HG02623 (cell line): Measurements from ENCODE around the gene ATP1B4.
"Not testable (repeated sequence)": the region's sequence is repeated elsewhere in the genome, so short reads cannot be mapped to it uniquely, and the experiment has no call there.

Experiments
- ATAC-seq: cut with Tn5 transposase; IDR thresholded peaks from one replicate; pipeline ENCODE4 v1.9.1; 2021; ENCODE audit warnings: moderate library complexity; ENCODE audit not compliant: unreplicated experiment

The ATP1B4 gene

DNA sequence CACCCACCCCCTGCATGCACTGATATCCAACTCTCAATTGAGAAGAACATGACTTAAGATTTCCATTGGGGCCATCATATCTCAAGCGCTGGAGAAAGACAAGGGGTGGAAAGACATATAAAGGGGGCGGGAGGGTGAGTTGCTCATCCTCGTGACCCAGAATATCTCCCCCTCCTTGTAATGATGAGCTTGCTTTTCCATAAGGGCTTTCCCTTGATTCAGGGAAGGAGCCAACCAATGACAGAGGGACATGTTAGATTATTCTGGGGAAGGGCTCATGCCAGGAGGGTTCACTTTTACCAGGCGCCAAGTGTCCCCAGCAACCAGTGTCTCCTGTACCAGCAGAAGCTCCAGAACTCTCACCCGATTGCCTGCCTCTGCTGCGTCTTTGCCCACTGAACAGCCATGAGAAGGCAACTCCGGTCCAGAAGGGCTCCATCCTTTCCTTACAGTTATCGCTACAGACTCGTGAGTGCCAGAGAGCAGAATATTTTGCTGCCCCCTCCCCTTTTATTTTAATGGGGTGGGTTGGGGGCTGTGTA, at the start of gene ATP1B4:
ATP1B4 (plus strand) TSS at position 326 of the 542 bp plus-strand sequence; CDS start at position 406, 80 bp downstream.
- ATAC-seq = no peak

DNA sequence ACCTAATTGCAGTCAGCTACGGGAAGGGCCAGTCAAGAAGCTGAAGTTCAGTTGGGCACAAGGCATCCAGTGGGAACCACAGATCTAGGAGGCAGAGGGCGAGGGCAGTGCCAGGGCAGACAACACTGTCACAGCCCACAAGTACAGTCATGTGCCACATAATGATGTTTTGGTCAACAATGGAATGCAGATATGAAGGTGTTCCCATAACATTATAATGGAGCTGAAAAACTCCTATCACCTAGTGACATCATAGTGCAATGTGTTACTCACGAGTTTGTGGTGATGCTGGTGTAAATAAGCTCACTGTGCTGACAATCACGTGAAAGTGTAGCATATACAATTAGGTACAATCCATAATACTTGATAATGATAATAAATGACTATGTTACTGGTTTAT, 46.1 kb upstream of the ATP1B4 start:
- ATAC-seq = no peak

- no peak for ATAC-seq
Measured at GRCh38 chrX:120316587-120317283, 45.2 kb upstream of the ATP1B4 start.

DNA sequence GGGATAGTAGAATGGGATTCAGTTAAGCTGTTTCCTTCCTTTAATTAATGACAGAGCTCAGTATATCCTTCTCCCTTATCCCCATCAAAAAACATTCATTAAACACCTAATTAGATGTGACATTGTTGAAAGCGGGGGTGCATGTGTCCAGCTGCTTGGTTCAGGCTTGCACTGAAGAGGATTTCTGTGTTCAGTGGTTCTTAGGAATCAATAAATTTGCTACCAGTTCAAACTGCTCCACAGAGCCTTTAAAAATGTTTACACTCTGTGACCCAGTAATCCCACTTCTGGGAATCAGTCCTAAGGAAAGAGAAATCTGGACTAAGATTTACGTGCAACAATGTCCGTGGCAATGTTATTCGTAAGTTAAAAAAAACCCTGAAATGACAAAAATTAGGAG, 43.5 kb upstream of the ATP1B4 start:
- no peak for ATAC-seq

DNA sequence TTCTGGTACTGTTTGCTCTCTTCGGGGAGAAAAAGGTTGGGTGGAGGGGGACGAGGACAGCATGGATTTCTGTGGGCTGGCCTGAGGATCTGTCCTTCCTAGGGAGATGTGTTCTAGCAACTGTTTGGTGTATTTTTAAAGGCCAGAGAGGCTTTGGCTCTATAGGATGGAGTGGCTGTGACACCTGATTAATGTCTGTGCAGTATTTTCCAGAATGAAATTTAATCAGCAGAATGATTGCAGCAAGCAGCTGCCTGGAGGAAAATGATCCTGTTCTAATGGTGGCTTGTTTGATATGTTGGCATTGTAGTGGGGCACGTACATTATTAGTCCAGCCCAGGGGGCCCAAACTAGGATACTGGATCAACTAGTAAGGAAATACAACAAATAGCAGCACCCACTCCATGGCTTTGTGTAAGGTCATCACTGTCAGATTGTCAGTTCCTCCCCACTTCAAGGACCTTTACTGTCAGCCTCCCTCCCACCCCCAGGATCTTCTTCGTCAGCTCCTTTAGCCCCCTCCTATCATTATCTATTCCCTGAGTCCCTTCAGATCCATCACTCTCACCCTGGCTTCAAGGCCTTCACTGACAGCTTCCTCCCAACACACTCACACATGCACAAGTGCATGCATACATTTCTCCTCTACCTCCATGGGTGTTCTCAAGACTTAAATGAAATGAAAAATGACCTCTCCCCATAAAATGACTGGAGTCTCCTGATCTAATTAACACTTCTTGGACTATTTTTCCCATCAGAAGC, 40.2 kb upstream of the ATP1B4 start:
- ATAC-seq = no peak

DNA sequence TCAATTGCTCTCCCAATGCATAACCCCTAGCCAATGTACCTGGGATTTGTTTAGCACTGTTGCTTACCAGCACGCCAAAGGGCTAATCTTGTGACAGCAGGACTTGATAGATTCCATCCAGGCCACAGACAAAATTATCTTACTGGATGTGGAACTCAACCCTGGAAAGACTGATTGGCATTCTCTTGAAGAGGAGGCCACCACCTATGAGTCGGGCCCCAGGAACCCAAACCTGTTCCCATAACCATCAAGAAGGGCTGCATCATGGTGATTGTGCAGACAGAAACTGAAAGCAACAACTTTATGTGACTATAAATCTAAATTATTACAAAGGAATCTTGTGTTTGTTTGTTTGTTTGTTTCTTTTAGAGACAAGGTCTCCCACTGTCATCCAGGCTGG, 30.8 kb upstream of the ATP1B4 start:
- ATAC-seq = no peak

GRCh38 chrX:120332394-120332793, 29.5 kb upstream of the ATP1B4 start:
- no peak for ATAC-seq

DNA sequence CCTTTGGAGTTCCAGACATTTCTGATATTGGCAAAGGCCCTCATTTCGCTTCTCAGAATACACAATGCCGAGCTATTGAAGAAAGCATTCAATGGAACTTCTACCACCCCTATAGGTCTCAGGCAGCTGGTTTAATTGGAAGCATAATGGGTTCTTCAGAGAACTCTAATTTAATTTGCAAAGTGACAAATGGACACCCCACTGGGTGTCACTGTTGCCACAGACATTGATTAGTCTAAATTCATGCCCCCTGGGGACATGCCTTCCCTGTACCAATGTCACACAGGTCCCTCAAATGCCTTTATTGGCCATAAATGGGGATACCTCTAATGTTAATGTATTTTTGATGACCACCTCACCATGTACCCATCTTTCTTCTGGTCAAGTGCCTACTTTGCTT, 27.7 kb upstream of the ATP1B4 start:
- ATAC-seq = no peak

DNA sequence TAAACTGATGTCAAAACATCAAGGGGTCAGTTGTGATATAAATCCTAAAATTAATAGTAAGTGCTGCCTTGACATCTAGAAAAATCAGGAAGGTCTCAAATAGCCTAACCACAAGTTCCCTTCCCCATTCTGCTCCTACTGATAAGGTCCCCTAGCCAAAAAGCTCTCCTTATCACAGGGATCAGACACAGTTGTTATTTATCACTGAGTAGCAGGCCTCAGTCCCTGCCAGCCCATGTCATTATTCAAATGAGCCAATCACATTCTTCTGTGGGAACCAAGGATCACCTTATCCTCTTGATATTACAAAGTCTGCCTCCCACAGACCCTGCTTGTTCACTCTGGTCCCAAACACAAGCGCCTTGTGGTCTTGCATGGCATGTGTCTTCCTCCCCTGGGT, 27.3 kb upstream of the ATP1B4 start:
- no peak for ATAC-seq

DNA sequence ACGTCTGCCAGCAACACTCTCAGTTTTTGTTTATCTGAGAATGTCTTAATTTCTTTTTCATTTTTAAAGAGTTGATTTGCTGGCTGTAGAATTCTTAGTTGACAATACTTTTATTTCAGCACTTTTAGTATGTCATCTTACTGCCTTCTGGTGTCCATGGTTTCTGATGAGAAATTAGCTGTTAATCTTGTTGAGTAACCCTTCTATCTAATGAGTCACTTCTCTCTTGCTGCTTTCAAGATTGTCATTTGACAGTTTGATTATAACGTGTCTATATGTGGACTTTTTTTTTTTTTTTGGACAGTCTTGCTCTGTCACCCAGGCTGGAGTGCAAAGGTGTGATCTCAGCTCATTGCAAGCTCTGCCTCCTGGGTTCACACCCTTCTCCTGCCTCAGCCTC, 26.6 kb upstream of the ATP1B4 start:
- no peak for ATAC-seq

GRCh38 chrX:120336899-120337298, 25.0 kb upstream of the ATP1B4 start:
- ATAC-seq = no peak

DNA sequence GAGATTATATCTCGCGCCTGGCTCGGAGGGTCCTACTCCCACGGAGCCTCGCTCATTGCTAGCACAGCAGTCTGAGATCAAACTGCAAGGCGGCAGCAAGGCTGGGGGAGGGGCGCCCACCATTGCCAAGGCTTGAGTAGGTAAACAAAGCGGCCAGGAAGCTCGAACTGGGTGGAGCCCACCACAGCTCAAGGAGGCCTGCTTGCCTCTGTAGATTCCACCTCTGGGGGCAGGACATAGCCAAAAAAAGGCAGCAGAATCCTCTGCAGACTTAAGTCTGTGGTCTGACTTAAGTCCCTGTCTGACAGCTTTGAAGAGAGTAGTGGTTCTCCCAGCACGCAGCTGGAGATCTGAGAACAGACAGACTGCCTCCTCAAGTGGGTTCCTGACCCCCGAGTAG, 17.3 kb upstream of the ATP1B4 start:
- ATAC-seq = not testable (repeated sequence)

DNA sequence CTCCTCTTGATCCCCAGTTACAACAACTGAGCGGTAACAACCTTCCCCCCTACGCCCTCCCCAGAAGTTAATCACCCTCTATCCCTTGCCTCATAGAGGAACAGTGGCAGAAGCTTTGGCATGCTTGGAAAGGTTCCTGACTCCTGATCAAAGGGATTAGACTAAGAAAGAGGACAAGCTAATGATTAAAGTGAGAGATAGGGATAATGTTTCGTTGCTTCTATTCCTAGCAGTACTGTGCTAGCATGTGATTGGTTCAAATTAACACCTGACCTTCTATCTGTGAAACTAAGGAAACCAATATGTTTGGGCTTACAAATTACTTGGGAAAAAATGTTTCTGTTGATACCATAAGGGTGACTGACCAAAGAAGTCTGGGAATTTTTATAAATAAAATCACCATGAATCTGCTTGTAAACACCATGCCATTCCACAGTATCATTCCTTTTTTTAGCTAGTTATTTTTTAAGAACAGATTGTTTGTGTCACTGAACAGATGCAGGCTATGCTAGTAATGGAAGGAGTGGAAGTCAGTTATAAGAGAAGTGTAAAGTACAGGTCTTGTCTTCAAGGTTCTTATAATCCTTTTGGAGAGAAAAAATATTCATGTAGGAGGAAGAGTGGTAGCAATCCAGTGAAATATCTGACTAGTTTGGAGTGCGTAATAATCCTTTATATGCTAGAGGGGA, 11.3 kb upstream of the ATP1B4 start:
- no peak for ATAC-seq

GRCh38 chrX:120356084-120356483, 5.8 kb upstream of the ATP1B4 start:
- no peak for ATAC-seq

DNA sequence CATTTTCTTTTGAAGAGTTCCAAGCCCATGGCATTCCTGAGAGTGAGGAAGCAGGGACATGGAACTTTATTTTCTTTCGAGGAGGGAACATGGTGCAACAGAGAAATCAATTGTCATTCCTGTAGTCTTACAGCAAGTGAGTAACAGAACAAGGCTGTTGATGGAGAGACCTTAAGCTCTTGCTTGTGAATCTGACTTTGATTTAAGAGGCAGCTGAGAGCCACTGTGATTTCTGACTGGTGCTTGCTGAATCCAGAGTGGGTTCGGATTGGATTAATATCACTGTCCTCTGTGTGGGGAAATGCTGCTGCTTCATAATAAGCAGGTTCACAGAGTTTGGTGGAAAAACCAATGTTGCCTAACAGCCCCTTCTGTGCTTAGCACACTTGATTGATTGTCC, 4.7 kb upstream of the ATP1B4 start:
- no peak for ATAC-seq

DNA sequence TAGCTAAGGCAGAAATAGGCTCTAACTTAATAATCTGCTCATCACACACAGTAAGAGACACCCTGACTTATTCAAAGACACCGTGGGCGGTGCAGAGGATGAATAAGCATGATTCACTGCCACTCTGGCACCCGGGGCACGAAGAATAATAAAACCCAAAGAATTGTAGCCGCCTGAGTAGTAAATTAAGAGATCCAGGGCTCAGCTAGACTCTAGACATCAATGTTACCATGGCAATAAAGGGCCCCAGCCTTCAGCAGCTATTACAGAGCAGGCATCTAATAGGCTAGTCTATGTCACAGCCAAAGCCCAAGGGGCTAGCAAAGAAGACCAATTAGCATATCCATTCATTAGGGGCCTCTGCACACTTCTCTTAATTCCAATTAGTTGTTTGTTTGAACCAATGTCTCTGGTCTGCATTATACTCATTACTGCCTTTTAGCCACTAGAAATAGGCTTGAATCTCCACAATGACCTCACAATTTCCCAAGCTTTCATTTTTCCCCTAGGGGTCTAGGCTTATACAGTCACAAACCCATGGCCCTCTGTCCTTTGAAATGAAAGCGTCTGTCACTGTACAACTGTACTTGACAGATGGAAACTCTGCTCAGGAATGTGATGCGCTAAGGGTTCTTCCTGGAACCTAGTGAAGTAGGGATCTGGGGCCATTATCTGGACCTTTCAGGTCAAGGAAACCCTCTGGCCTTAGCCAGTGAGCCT, 3.0 kb upstream of the ATP1B4 start:
- ATAC-seq = no peak

DNA sequence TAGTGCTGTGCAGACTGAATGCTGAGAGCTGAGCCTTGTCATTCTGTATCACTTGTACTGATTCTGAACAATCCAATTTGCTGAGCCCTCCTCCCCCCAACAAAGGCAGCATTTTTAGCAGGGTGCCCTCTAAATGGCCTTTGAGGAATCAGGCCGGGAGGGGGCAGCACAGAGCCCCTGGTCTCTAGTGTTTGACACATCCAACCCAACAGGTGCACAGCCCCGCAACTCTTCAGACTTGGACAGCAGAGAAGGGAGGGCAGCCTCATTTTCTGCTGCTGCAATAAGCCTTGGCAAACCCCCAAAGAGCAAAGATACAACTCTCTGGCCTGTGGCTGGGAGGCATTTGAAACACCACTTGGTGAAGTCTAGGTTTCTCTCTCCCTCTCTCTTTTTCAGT, 3.4 kb downstream of the ATP1B4 start:
- ATAC-seq = no peak

GRCh38 chrX:120365968-120366367, 4.1 kb downstream of the ATP1B4 start:
- no peak for ATAC-seq

DNA sequence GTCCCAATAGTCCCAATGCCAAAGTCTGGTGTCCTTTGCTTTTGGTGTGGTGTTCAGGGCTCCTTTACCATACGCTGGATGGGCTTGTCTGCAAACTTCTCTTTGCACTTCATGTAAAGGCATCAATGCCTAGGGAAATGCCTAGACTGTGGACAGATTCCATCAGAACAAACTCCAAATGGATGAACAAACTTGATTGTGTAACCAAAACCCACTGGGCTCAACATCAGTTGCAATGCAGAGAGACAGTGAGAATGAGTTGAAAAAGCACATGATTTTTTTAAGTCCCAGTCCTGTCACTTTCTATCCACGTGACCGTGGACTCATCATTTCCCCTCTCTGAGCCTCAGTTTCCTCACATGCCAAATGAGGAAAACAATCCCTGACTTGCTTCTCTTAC, 4.9 kb downstream of the ATP1B4 start:
- no peak for ATAC-seq

GRCh38 chrX:120367402-120368109, 5.7 kb downstream of the ATP1B4 start:
- no peak for ATAC-seq
